ENCODE data around the gene FGF6.
"Not testable (repeated sequence)": the region's sequence is repeated elsewhere in the genome, so short reads cannot be mapped to it uniquely, and the experiment has no call there.

The FGF6 gene

DNA sequence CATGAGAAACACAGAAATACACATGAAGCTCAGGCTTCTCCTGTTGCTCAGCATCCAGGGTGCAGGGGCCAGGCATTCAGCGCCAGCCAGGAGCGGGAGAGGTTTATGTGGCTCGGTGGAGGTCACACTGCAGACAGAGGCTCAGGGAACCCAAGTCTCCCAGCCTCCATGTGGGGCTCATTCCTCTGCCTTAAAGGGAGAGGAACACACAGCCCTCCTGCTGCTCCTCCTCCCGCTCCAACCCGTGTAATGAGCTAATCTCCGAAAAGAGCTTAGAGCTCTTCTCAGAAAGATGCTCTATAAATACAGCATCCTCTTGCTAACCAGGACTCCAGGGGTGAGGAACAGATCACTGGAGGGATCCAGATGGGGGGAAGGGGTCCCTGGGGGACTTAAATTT, 28.2 kb downstream of the FGF6 start:
- DNase-seq: no peak

DNA sequence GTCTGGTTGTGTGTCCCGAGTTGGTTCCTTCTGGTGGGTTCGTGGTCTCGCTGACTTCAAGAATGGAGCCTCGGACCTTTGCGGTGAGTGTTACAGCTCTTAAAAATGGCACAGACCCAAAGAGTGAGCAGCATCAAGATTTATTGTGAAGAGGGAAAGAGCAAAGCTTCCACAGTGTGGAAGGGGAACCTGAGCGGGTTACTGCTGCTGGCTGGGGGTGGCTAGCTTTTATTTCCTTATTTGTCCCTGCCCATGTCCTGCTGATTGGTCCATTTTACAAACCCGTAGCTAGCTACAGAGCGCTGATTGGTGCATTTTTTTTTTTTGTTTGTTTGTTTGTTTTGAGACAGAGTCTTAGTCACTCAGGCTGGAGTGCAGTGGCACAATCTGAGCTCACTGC, 29.3 kb downstream of the FGF6 start:
- DNase-seq: no peak

DNA sequence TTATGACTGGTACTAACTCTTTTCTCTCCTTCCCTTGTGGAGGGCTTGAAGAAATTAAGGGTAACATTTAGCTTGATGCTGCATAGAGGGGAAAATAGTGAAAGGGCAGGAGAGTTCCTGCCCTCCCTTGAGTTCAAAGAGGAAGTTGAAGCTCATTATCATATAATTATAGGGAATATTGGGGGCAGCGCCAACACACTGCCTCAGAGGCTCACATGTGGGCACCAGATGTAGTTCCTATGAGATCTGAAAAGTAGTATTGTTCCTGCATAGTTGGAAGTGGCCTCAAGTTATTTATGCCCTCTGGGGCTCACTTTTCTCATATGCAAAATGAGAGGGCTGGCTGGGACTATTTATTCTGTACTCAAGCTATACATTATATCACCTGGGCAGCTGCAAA, 33.1 kb downstream of the FGF6 start:
- DNase-seq: no peak

DNA sequence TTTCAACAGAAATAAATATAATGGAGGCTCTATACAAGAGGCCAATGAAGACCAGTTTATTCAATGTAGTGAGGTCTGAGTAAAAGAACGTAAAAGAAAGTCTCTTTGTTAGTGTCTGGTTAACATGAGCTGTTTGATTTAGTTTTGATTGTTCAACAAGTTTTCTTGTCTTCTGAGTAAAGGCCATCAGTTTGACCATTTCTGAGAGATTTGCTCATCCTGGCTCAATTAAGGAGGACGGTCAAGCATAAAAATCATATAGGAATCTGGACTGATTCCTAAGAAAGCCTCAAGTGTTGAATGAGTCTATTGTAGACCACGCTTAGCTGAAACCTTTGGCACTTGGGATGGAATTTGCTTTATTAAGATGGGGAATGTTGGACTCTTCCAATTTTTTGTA, 33.6 kb downstream of the FGF6 start:
- no peak for DNase-seq

DNA sequence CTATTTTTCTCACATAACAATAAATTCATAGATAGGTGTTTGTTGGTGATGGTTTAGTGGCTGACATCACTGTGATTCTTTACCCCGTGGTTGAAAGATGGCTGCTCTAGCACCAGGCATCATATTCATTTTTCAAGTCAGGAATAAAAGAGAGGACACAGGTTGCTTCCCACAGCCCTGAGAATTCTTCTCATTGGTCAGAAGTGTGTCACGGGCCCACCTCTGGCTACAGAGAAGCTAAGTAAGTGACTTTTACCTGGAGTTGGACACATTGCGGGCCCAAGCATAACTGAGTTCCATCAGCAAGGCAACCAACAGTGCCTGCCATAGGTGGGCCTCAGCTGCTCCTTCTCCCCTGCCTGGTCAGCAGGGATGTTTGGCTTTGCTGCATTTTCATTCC, 38.5 kb downstream of the FGF6 start:
- no peak for DNase-seq

DNA sequence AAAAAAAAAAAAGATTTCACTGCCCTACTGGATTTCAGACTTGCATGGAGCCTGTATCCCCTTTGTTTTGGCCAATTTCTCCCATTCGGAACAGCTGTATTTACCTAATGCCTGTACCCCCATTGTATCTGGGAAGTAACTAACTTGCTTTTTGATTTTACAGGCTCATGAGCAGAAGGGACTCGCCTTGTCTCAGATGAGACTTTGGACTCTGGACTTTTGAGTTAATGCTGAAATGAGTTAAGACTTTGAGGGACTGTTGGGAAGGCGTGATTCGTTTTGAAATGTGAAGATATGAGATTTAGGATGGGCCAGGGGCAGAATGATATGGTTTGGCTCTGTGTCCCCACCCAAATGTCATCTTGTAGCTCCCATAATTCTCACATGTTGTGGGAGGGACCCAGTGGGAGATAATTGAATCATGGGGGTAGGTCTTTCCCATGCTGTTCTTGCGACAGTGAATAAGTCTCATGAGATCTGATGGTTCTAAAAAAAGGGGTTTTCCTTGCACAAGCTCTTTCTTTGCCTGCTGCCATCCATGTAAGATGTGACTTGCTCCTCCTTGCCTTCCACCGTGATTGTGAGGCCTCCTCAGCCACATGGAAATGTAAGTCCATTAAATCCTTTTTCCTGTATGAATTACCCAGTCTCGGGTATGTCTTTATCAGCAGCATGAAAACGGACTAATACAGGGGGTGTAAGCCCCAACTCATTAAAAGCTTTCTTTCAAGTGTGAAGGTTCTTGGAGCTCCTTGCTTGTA, 40.6 kb downstream of the FGF6 start:
- not testable (repeated sequence) for DNase-seq

DNA sequence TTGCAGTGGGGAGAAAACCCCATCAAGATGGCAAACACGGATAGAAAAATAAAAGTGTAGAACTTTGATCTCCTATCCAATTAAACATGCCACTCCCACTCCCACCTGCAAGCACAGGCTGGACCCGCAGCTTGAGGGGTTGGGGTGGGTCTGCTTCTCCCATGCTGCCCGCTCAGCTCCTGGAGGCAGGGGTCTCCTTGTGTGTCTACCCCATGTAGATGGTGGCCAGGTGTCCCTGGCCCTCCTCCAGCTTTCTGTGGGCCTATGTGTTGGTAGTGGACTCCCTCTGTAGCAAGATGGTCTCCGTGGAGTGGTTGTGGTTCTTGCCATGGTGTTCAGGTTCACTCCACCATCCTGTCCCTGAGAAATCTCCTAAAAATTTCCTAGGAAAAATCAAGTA, 42.6 kb downstream of the FGF6 start:
- no peak for DNase-seq

DNA sequence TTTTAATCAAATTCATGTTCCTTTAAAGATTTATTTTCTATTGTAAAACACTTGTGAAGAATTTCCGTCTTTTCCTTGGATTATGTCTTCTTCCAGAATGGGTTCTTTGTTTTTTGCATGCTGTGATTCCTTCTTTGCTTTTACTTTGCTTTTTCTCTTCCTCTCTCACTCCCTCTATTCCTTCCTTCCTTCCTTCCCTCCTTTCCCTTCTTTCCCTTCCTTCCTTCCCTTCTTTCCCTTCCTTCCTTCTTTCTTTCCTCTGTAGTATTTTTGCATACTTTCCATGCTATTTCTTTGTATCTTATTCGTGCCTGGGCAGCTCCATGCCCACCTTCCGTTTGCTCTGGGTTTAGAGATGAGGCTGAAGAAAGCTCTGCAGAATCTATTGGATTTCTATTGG, 44.5 kb downstream of the FGF6 start:
- no peak for DNase-seq

DNA sequence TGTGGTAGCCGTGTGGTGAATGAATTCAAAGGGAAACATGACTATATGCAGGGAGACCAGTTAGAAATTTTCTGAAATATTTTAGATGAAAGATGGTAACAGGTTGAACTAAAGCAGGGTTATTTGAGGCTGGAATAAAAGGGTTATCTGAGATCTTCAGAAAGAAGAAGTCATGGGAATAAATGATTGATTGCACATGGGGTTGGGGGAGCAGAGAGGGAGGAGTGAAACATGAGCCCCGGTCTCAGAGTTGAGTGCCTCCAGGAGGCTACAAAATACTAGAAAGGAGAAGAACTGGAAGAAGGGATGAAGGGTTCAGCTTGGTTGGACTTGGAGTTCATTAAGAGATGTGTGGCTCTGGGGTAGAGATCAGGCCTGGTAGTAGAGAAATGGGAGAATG, 49.8 kb downstream of the FGF6 start:
- no peak for DNase-seq

DNA sequence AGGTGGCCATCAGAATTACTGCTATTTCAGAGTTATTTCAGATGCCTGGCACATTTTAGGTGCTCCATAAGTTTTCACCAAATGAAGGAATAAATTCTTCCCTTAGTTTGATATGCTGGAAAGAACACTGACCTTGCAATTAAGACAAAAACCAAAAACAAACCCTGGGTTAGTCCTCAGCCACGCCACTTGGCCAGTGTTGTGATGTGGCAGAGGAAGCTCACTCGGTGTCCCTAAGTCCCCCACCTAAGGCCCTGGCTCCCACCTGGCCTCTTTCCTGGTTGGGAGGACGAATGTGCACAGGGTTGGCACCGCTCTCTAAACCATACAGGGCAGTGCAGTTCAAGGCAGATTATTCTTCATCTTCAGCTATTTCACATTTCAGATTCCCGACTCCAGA, 52.4 kb downstream of the FGF6 start:
- DNase-seq: no peak

DNA sequence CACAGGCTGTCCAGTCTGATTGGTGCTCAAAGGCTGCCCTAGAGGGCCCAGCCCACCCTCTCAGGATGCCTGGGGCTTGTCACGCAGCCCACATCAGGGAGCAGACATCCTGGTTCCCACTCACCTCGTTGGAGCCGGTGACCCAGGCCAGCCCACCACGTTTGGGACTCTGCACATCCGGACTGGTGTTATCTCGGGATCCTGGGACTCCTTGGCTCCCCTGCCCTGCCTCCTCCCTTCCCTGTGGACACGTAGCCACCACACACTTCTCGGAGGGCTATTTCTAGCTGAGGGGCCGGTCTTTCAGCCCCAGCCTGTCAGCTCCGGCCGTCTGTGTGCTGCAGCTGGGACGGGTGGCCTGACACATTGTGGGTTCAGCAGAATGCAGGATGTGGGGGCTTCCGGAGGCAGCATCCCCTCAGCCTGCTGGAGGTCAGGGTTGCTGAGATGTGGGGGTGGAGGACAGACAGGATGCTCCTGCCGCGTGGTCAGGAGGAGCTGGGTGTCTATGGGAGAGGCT, 53.3 kb downstream of the FGF6 start:
- DNase-seq: no peak

DNA sequence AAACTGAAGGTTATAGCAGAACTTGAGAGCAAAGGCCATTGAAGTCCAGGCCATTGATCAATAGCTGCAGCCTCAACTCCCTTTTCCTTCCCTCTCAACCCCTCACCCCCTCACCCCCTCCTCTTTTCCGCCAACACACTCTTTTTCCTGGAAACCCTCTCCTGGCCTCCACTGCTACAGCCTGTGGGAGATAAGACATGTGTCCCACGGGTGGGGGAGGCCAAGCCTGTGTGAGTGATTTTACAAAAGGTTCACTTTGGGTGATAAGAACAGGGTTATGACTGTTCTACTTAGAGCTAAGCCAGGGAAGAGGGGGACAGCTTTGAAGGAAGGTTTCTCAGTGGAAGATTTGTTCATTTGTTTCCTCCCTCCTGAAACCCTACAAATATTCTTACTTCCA, 57.0 kb downstream of the FGF6 start:
- no peak for DNase-seq

DNA sequence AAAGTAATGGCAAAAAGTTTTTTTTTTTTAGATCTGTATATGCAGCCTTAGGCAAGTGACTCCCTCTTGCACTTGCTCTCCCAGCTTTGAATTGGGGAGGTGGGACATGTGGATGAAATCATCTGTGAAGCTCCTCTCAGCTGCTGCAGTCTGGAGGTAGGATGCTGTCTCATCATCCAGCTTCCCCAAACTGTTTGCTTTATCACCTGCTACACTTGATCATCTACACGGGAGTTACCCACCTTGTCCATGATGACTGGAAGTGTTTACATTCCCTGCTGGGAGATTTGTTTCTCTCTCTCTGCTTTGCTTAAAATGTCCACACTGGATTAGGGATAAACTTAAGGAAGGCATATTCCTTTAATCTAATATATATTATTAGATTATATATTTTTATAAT, 57.6 kb downstream of the FGF6 start:
- no peak for DNase-seq

DNA sequence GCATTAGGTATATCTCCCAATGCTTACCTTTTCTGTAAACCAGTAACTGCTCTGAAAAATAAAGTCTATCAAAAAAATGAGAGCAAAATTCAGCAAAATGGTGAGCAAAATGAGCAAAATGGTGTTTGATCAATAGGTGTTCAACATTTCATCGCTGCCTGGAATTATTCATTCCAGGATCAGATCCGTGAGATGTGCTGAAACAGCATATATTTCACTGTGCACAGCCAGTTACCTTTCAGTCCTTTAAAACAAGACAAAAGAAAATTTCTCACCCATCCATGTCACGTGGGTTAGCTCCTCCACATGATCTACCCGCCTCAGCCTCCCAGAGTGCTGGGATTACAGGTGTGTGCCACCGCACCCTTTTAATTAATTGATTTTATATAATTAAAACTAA, 58.0 kb downstream of the FGF6 start:
- no peak for DNase-seq

DNA sequence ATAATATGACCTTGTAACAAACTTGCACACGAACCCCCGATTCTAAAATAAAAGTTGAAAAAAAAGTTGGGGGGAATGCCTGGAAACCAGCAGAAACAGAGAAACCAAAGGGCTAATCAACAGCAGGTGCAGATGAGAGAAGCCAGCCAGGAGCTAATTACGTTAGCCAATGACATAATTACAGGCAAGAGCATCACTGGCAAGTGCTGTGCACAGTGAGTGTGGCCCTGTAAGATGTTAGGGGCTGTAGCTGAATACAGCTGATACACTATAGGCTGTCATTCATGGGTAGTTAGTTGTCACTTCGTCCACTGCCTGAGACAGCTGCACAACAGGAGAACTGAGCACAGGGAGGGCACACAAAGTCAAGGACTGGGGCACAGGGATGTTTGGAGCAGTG, 58.8 kb downstream of the FGF6 start:
- DNase-seq: no peak

All from NCI-H2029 treated with DMSO at 0.1 percent for 48 hours (cell line).